GM23338 (cell line): Measurements from ENCODE around the gene ARHGEF9. TPM values are rescaled to one million over a fixed set of nuclear protein-coding genes. Genes with fewer than 3 reads are reported as not detected.
A peak's percentile ranks its signal among the peaks of the same experiment; 100 is the strongest.

ENCODE experiments used
- ATAC-seq: fragments of 200-7000 bp; cut with Tn5 transposase; 3 replicates; pipeline ENCODE4 v1.9.1; 2020
- DNase-seq: peaks from one replicate; pipeline ENCODE4 v3.0.0-alpha.2; 2015; ENCODE audit warnings: low spot score
- H2AFZ ChIP-seq: fragments of 200-600 bp; sonication (generic); 2 replicates; pipeline ENCODE4 v1.8.0; 2016; ENCODE audit warnings: antibody characterized with exemption, mild to moderate bottlenecking, moderate library complexity
- H3F3A ChIP-seq: fragments of 200-600 bp; sonication (generic); replicated peaks from 2 replicates; pipeline ENCODE4 v1.8.0; 2017; ENCODE audit warnings: antibody characterized with exemption, mixed run types, low read depth
- H3K27ac ChIP-seq: fragments of 200-600 bp; sonication (generic); 2 replicates; pipeline ENCODE4 v1.6.1; 2016; ENCODE audit warnings: low read depth
- H3K27me3 ChIP-seq: fragments of 200-600 bp; sonication (generic); 2 replicates; pipeline ENCODE4 v1.8.0; 2016; ENCODE audit warnings: mild to moderate bottlenecking, mixed run types, moderate library complexity; ENCODE audit not compliant: insufficient read depth
- H3K36me3 ChIP-seq: fragments of 200-600 bp; sonication (generic); 2 replicates; pipeline ENCODE4 v1.8.0; 2016; ENCODE audit warnings: mild to moderate bottlenecking; ENCODE audit not compliant: insufficient read depth
- H3K4me1 ChIP-seq: fragments of 200-600 bp; sonication (generic); 2 replicates; pipeline ENCODE4 v1.8.0; 2016; ENCODE audit warnings: mild to moderate bottlenecking, moderate library complexity; ENCODE audit not compliant: insufficient read depth
- H3K4me2 ChIP-seq: fragments of 200-600 bp; sonication (generic); 2 replicates; pipeline ENCODE4 v1.7.1; 2017; ENCODE audit warnings: mixed run types
- H3K4me3 ChIP-seq: fragments of 200-600 bp; sonication (generic); 2 replicates; pipeline ENCODE4 v1.6.1; 2016; ENCODE audit warnings: mixed run types
- H3K79me2 ChIP-seq: fragments of 200-600 bp; sonication (generic); replicated peaks from 2 replicates; pipeline ENCODE4 v1.8.0; 2017; ENCODE audit warnings: mild to moderate bottlenecking; ENCODE audit not compliant: insufficient read depth
- H3K9me2 ChIP-seq: fragments of 200-600 bp; sonication (generic); 2 replicates; pipeline ENCODE4 v1.8.0; 2017; ENCODE audit not compliant: insufficient read depth
- H4K20me1 ChIP-seq: fragments of 200-600 bp; sonication (generic); replicated peaks from 2 replicates; pipeline ENCODE4 v1.8.0; 2017; ENCODE audit warnings: mild to moderate bottlenecking; ENCODE audit not compliant: insufficient read depth
- H3K27ac Mint-ChIP-seq: 2 replicates; pipeline ENCODE4 v1.8.0; 2020; ENCODE audit warnings: inconsistent platforms, mild to moderate bottlenecking, moderate library complexity, mixed read lengths
- H3K27me3 Mint-ChIP-seq: 3 replicates; pipeline ENCODE4 v1.8.0; 2022; ENCODE audit warnings: low read depth, mild to moderate bottlenecking, moderate library complexity, mixed read lengths, inconsistent platforms; ENCODE audit not compliant: insufficient read depth, poor library complexity
- H3K36me3 Mint-ChIP-seq: 3 replicates; pipeline ENCODE4 v1.8.0; 2021; ENCODE audit warnings: low read depth, mild to moderate bottlenecking, inconsistent platforms, moderate library complexity, mixed read lengths
- H3K4me1 Mint-ChIP-seq: 3 replicates; pipeline ENCODE4 v1.8.0; 2020; ENCODE audit warnings: mild to moderate bottlenecking, inconsistent platforms, mixed read lengths
- H3K4me3 Mint-ChIP-seq: 3 replicates; pipeline ENCODE4 v1.8.0; 2021; ENCODE audit warnings: moderate library complexity, mild to moderate bottlenecking, inconsistent platforms, mixed read lengths
- H3K9me3 Mint-ChIP-seq: 3 replicates; pipeline ENCODE4 v1.8.0; 2020; ENCODE audit warnings: moderate library complexity, mild to moderate bottlenecking, inconsistent platforms, mixed read lengths
- CREB1 ChIP-seq: fragments of 250-450 bp; sonication (Bioruptor Pico); IDR thresholded peaks from 2 replicates; pipeline ENCODE4 v1.5.0; 2020; ENCODE audit warnings: low read depth, mild to moderate bottlenecking, moderate library complexity
- EZH2 ChIP-seq: fragments of 200-600 bp; sonication (generic); IDR thresholded peaks from one replicate; pipeline ENCODE4 v1.8.0; 2017; ENCODE audit warnings: antibody characterized with exemption, mild to moderate bottlenecking, low read depth; ENCODE audit not compliant: unreplicated experiment
- JUNB ChIP-seq: IDR thresholded peaks from one replicate; pipeline ENCODE4 v1.6.1; 2016; ENCODE audit warnings: antibody characterized with exemption; ENCODE audit not compliant: unreplicated experiment
- NANOG ChIP-seq: IDR thresholded peaks from 2 replicates; pipeline ENCODE4 v1.6.1; 2016; ENCODE audit warnings: antibody characterized with exemption, borderline replicate concordance
- POLR2AphosphoS5 ChIP-seq: IDR thresholded peaks from 2 replicates; pipeline ENCODE4 v1.6.1; 2016; ENCODE audit warnings: antibody characterized with exemption, low read depth
- REST ChIP-seq: IDR thresholded peaks from one replicate; pipeline ENCODE4 v1.6.1; 2018; ENCODE audit warnings: antibody characterized with exemption; ENCODE audit not compliant: unreplicated experiment
- STAT1 ChIP-seq: IDR thresholded peaks from one replicate; pipeline ENCODE4 v1.6.1; 2016; ENCODE audit warnings: antibody characterized with exemption; ENCODE audit not compliant: unreplicated experiment
- ZNF114 ChIP-seq: fragments of 250-450 bp; sonication (Bioruptor Pico); IDR thresholded peaks from 2 replicates; pipeline ENCODE4 v1.5.0; 2020; ENCODE audit warnings: mild to moderate bottlenecking, moderate library complexity
- ZNF331 ChIP-seq: fragments of 250-450 bp; sonication (Bioruptor Pico); IDR thresholded peaks from 2 replicates; pipeline ENCODE4 v1.5.0; 2020; ENCODE audit warnings: low read depth, mild to moderate bottlenecking, moderate library complexity
- polyA plus RNA-seq: library from polyadenylated mRNA; unstranded; fragments of >200 nt; fragmentation: Nextera tagmentation; extraction: Ambion mirVana; gene quantifications from 2 replicates; pipeline ENCODE4 v1.2.1, GENCODE V29; 2016
- total RNA-seq: library from RNA; depleted of rRNA; stranded (reverse); fragments of >200 nt; shearing (Covaris generic); gene quantifications from 2 replicates; pipeline ENCODE4 v1.2.3, GENCODE V29; 2014
- TF ChIP-seq, protein P1 (sequence below), 2 experiments: fragments of 200-600 bp in 1 of 2; sonication (generic) in 1 of 2; conservative IDR thresholded peaks; 2 replicates each; pipeline versions ENCODE4 v1.5.1 to v1.6.1; 2016 to 2017; ENCODE audit warnings: antibody characterized with exemption in 2 of 2, low read depth in 2 of 2, mild to moderate bottlenecking in 2 of 2, moderate library complexity in 1 of 2
- TF ChIP-seq, protein P2 (sequence below): IDR thresholded peaks from 2 replicates; pipeline ENCODE4 v1.6.1; 2016; ENCODE audit warnings: antibody characterized with exemption

The ARHGEF9 gene
- total and polyA plus RNA-seq, 2 experiments from 2014 or later: 23.1 to 35.9 TPM

DNA sequence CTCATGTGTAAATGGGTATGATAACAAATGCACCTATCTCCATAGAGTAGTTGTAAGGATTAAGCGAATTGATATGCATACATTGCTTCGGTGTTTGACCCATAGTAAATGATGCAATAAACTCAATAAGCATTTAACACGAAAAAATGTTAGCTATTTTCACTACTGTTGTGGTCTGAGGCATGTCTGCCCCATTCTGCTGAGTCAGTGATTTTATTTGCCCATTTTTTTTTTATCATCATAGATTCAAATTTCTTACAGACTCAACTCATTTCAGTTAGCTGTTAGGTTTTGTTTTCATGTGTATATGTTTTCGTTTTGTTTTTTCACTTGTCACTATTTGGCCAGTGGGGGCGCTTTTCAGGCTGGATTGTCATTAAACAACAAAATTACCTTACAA is 27.8 kb upstream of the ARHGEF9 start:
- Mint-ChIP-seq H3K4me3 (no peak overlapping the region), H3K27ac (no peak overlapping the region), H3K27me3 (peaks cover 2% of the 10 kb centered on the region)

GRCh38 chrX:63810746-63811145 is 25.7 kb upstream of the ARHGEF9 start:
- Histone ChIP-seq H2AFZ (no peak overlapping the region), H3K4me1 (no peaks in the 10 kb centered on the region), H3K9me2 (no peaks in the 10 kb centered on the region), H4K20me1 (no peaks in the 10 kb centered on the region), H3K4me3 (no peak overlapping the region), H3K79me2 (no peaks in the 10 kb centered on the region), H3F3A (no peaks in the 10 kb centered on the region), H3K27ac (no peak overlapping the region), H3K36me3 (no peaks in the 10 kb centered on the region), H3K4me2 (no peak overlapping the region), H3K27me3 (no peaks in the 10 kb centered on the region)
- Mint-ChIP-seq H3K36me3 (no peaks in the 10 kb centered on the region), H3K4me3 (no peak overlapping the region), H3K27me3 (peaks cover 2% of the 10 kb centered on the region), H3K27ac (no peak overlapping the region), H3K9me3 (no peaks in the 10 kb centered on the region), H3K4me1 (no peaks in the 10 kb centered on the region)
- DNase-seq (no peak), ATAC-seq (no peak)
- TF ChIP-seq ZNF114: no peak
- no peak for TF ChIP-seq ZNF331 (CRISPR knock-in tag)
- TF ChIP-seq STAT1: no peak

More for the DNA sequence above, 27.8 kb upstream of the ARHGEF9 start:
- Mint-ChIP-seq H3K36me3 (no peaks in the 10 kb centered on the region), H3K9me3 (no peaks in the 10 kb centered on the region), H3K4me1 (no peaks in the 10 kb centered on the region)
- TF ChIP-seq, protein P1, sequence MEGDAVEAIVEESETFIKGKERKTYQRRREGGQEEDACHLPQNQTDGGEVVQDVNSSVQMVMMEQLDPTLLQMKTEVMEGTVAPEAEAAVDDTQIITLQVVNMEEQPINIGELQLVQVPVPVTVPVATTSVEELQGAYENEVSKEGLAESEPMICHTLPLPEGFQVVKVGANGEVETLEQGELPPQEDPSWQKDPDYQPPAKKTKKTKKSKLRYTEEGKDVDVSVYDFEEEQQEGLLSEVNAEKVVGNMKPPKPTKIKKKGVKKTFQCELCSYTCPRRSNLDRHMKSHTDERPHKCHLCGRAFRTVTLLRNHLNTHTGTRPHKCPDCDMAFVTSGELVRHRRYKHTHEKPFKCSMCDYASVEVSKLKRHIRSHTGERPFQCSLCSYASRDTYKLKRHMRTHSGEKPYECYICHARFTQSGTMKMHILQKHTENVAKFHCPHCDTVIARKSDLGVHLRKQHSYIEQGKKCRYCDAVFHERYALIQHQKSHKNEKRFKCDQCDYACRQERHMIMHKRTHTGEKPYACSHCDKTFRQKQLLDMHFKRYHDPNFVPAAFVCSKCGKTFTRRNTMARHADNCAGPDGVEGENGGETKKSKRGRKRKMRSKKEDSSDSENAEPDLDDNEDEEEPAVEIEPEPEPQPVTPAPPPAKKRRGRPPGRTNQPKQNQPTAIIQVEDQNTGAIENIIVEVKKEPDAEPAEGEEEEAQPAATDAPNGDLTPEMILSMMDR (conservative IDR thresholded peaks at IDR 0.05; ENCODE audit: low read depth in 2 of 2): peak in 1 of 2 experiments; percentile 47; a peak in 2 of 4 replicates
- no peak for TF ChIP-seq ZNF331 (CRISPR knock-in tag)
- H3K27ac ChIP-seq: no peak overlapping the region
- peak; percentile 8 for DNase-seq
- no peak for ATAC-seq
- no peaks in the 10 kb centered on the region for H4K20me1 ChIP-seq
- no peak overlapping the region for H3K4me2 ChIP-seq
- H3K79me2 ChIP-seq: no peaks in the 10 kb centered on the region
- H3K27me3 ChIP-seq: no peaks in the 10 kb centered on the region
- H3K4me1 ChIP-seq: no peaks in the 10 kb centered on the region
- no peak overlapping the region for H3K4me3 ChIP-seq
- H3K9me2 ChIP-seq: no peaks in the 10 kb centered on the region
- no peaks in the 10 kb centered on the region for H3K36me3 ChIP-seq
- H3F3A ChIP-seq: no peaks in the 10 kb centered on the region
- no peak overlapping the region for H2AFZ ChIP-seq

DNA sequence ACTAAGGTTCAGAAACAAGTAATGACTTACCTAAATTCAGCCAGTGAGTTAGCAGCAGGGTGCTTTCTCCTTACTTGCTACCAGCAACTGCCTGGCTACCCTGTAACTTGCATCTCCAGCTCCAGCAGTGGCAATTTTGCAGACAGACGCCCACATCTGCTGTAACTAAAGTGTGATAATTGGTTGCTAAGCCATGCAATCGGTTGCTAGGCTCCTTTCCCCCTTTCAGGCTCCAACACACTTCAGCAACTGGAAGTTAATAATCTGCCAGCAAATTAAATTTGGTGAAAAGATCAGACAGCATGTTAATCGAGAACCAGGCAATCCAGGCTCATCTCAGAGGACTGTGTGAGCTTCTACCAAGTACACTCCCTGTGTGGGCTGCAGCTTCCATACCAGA is 24.2 kb upstream of the ARHGEF9 start:
- H2AFZ ChIP-seq: no peak overlapping the region
- H3K9me2 ChIP-seq: no peaks in the 10 kb centered on the region
- no peak for ATAC-seq
- no peaks in the 10 kb centered on the region for H3K4me1 ChIP-seq
- no peaks in the 10 kb centered on the region for H3F3A ChIP-seq
- no peak overlapping the region for H3K4me3 Mint-ChIP-seq
- H3K27me3 ChIP-seq: no peaks in the 10 kb centered on the region
- H3K36me3 ChIP-seq: no peaks in the 10 kb centered on the region
- no peak overlapping the region for H3K4me2 ChIP-seq
- H3K36me3 Mint-ChIP-seq: no peaks in the 10 kb centered on the region
- H3K27me3 Mint-ChIP-seq: peaks cover 2% of the 10 kb centered on the region
- no peaks in the 10 kb centered on the region for H4K20me1 ChIP-seq
- no peaks in the 10 kb centered on the region for H3K4me1 Mint-ChIP-seq
- H3K27ac ChIP-seq: no peak overlapping the region
- H3K9me3 Mint-ChIP-seq: no peaks in the 10 kb centered on the region
- H3K79me2 ChIP-seq: no peaks in the 10 kb centered on the region
- H3K4me3 ChIP-seq: no peak overlapping the region
- H3K27ac Mint-ChIP-seq: no peak overlapping the region
- no peak for DNase-seq
- TF ChIP-seq POLR2AphosphoS5: no peak
- no peak for TF ChIP-seq ZNF114
- no peak for TF ChIP-seq CREB1 (CRISPR knock-in tag)
- no peak for TF ChIP-seq STAT1
- no peak for TF ChIP-seq EZH2
- TF ChIP-seq, protein P1 (conservative IDR thresholded peaks at IDR 0.05; ENCODE audit: low read depth in 2 of 2): no peak
- TF ChIP-seq ZNF331 (CRISPR knock-in tag): no peak
- TF ChIP-seq REST: no peak
- no peak for TF ChIP-seq JUNB
- TF ChIP-seq NANOG: no peak
- TF ChIP-seq, protein P2, sequence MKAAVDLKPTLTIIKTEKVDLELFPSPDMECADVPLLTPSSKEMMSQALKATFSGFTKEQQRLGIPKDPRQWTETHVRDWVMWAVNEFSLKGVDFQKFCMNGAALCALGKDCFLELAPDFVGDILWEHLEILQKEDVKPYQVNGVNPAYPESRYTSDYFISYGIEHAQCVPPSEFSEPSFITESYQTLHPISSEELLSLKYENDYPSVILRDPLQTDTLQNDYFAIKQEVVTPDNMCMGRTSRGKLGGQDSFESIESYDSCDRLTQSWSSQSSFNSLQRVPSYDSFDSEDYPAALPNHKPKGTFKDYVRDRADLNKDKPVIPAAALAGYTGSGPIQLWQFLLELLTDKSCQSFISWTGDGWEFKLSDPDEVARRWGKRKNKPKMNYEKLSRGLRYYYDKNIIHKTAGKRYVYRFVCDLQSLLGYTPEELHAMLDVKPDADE: no peak
